GM18909 (cell line): Measurements from ENCODE around the gene GLCE.

ENCODE experiments used
- ATAC-seq: cut with Tn5 transposase; IDR thresholded peaks from one replicate; pipeline ENCODE4 v1.9.1; 2021; ENCODE audit warnings: mild to moderate bottlenecking; ENCODE audit not compliant: unreplicated experiment, poor library complexity

The GLCE gene

GRCh38 chr15:69313432-69314000, 153.1 kb downstream of the GLCE start:
- no peak for ATAC-seq

- no peak for ATAC-seq
Measured at GRCh38 chr15:69314131-69314530, 153.7 kb downstream of the GLCE start.

GRCh38 chr15:69314736-69315135, 154.3 kb downstream of the GLCE start:
- ATAC-seq: no peak

- no peak for ATAC-seq
Measured at GRCh38 chr15:69315402-69316110, 155.1 kb downstream of the GLCE start.

- no peak for ATAC-seq
Measured at GRCh38 chr15:69316291-69316690, 155.9 kb downstream of the GLCE start.

- ATAC-seq: no peak
Measured at GRCh38 chr15:69317392-69317841, 157.0 kb downstream of the GLCE start.

GRCh38 chr15:69318033-69318432, 157.6 kb downstream of the GLCE start:
- ATAC-seq: no peak

- no peak for ATAC-seq
Measured at GRCh38 chr15:69319384-69320375, 159.2 kb downstream of the GLCE start.

GRCh38 chr15:69320977-69321554, 160.6 kb downstream of the GLCE start:
- no peak for ATAC-seq
